ENCODE results near the gene PADI6.

The PADI6 gene

DNA sequence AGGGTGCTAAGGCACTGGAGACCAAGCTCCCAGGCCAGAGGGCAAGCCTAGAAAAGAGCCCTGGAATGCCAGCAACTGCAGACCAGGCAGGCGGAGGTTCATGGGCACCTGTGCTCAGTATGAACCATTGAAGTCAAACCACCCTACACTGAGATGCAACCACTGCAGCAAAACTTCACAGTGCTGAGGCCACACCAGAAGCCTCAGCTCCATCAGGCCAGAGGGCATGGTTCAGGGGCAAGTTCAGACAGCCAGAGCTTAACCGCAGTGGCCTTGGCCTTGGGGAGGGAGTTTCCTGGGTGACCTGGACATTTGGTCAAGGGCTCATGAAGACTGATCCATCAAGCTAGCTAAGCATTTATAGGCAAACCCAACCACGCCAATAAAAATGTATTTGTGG is 60.4 kb downstream of the PADI6 start:
- DNase-seq (ENCODE audit: insufficient read length, low spot score) (no peak), FAIRE-seq (no peak)

- DNase-seq (ENCODE audit: insufficient read length, low spot score) (no peak), FAIRE-seq (no peak)
Measured at GRCh38 chr1:17433261-17433660, 61.3 kb downstream of the PADI6 start.

DNA sequence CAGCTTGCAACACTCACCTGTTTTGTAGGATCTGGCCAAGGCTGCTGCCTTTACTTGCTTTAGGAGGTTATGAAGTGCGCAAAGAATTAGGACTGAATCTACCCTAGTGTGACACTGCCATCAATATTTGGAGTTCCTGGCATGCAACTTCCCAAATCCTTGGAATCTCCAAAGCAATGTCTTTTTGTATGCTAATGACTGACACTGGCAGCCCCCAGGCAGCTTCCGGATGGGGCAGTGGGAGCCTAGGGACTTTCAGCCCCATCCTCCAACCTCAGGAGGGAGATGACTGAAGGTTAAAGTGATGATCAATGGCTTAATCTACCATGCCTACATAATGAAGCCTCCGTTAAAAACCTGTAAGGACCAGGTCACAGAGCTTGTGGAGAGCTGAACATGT is 62.0 kb downstream of the PADI6 start:
- no peak for FAIRE-seq
- DNase-seq (ENCODE audit: insufficient read length, low spot score): no peak

DNA sequence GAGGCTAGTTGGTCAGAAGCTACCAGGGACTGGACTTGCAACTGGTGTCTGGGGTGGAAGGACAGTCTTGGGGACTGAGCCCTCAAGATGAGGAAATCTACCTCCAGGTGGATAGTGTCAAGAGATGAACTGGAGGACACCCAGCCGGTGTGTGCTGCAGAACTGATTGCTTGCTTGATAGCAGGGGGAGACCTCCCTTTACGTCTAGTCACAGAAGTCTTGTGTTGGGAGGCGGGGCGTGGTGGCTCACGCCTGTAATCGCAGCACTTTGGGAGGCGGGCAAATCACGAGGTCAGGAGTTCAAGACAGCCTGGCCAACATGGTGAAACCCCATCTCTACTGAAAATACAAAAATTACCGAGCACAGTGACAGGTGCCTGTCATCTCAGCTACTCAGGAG is 62.6 kb downstream of the PADI6 start:
- DNase-seq (ENCODE audit: insufficient read length, low spot score) (no peak), FAIRE-seq (no peak)

- FAIRE-seq (no peak), DNase-seq (ENCODE audit: insufficient read length, low spot score) (no peak)
Measured at GRCh38 chr1:17436380-17437174, 64.6 kb downstream of the PADI6 start.

DNA sequence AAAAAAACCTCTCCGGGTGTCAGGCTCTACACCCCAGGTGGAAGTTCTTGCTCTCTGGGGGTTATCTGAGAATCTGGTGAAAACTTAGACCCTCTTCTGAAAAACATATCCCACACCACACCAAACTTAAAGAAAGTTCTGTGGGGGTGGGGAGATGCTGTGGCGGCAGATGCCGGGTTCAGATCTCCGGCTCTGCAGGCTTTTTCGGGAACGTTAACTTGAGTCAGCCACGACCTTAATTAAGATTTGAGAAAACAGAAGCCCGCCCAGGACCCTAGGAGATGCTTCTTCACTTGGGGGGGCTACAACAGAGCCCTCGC is 65.2 kb downstream of the PADI6 start:
- DNase-seq (ENCODE audit: insufficient read length, low spot score): peak; percentile 28
- no peak for FAIRE-seq

- no peak for FAIRE-seq
- peak; percentile 88 for DNase-seq (ENCODE audit: insufficient read length, low spot score)
Measured at GRCh38 chr1:17437580-17438317, 65.8 kb downstream of the PADI6 start.

GRCh38 chr1:17438318-17439249 is 66.6 kb downstream of the PADI6 start:
- peak; percentile 40 for FAIRE-seq
- DNase-seq (ENCODE audit: insufficient read length, low spot score): peak; percentile 77

GRCh38 chr1:17439250-17440073 is 67.5 kb downstream of the PADI6 start, which contains the start of gene RCC2:
Gene RCC2, minus strand, starts transcription at chr1:17439677. Its CDS starts 1,163 bp downstream, at chr1:17438514.
- peak; percentile 89 for DNase-seq (ENCODE audit: insufficient read length, low spot score)
- FAIRE-seq: no peak

DNA sequence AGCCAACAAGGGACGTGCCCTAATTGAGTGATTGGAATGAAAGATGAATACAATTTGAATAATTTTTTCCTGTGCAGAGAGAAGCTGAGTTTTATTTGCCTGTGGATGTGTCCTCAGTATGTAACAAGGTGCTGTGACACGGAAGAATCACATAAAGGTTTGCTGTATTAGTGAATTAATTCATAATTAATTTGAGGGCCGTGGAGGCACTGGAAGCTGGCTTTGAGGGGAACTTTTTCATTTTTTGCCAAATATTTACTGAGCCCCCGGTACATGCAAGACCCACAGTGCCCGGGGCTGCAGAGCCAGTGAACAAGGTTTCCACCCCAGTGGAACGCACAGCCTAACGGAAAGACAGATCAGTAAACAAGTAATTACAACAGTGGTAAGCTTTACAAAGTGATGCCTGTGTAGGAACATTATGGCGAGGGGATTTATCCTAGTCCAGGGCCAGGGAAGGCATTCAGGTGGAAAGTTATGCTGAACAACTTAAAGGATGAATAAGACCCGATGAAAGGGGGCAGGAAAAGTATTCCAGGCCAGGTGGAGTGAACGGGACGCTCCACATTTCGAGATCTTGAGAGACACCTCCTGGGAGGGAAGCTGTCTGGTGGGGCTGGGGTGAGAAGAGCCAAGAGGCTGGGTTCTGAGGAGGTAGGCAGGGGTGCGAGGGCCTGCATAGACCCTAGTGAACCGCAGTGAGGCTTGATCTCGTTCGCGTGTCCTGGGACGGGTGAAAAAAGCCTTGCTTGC is 68.3 kb downstream of the PADI6 start:
- no peak for DNase-seq (ENCODE audit: insufficient read length, low spot score)
- peak; percentile 28 for FAIRE-seq

DNA sequence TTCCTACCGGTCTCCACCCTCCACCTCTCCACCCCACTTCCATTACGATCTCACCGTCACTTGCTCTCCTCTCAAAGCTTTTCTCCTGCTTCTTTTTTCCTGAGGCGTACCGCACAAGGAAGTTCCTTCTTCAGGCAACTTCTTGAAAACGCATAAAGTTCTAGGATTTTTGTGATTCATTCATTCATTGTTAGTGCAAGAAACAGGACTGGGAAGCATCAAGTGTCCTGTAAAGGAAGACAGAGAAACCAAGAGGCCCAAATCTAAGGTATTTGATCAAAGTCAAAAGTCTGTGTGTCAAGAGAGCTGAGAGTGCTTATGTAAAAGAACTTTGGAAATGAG is 68.8 kb downstream of the PADI6 start:
- DNase-seq (ENCODE audit: insufficient read length, low spot score): no peak
- no peak for FAIRE-seq

DNA sequence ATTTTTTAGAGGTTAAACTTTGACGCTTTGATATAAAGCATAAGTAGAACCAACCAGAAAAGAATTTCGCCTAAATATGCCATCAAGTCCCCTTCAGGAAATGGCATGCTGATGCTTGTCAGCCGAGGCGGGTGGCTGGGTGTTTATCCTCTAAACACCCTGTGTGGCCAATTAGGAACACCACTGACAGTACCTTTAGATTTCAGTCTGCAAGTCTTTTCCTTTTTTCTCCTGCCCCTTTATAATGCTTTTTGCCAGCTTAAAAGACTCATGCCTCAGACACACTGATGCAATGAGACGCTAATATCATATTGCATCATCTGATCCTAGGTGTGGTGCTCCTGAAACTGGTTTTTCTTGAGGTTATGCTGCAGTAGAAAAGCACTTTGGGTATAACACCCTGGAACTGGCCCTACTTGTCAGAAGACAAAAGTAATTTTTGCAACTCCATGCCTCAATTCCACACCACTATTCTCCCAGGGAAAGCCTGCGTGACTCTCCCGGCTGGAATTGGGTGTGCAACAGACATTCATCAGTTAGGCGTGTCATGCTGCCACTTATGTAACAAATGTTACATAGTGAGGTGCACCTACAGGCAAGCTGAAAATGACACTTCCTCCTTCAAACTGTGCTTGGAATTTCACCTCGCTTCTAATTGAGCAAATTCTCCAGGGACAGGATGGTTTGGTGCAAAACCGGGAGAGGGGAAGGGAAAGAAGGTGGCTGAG is 69.4 kb downstream of the PADI6 start:
- no peak for FAIRE-seq
- DNase-seq (ENCODE audit: insufficient read length, low spot score): no peak

GRCh38 chr1:17441993-17442357 is 70.0 kb downstream of the PADI6 start:
- FAIRE-seq (no peak), DNase-seq (ENCODE audit: insufficient read length, low spot score) (no peak)

DNA sequence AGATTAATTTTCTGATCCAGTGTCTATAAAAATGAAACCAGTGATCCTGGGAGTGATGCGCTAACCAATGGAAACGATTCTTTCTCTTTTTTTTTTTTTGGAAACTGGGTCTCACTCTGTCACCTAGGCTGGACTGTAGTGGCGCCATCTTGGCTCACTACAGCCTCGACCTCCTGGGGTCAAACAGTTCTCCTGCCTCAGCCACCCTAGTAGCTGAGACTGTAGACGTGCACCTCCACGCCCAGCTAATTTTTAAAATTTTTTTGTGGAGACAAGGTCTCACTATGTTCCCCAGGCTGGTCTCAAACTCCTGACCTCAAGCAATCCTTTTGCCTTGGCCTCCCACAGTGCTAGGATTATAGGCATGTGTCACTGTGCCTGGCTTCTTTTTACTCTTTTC is 70.8 kb downstream of the PADI6 start:
- FAIRE-seq (no peak), DNase-seq (ENCODE audit: insufficient read length, low spot score) (no peak)

- DNase-seq (ENCODE audit: insufficient read length, low spot score) (no peak), FAIRE-seq (no peak)
Measured at GRCh38 chr1:17447501-17447992, 75.6 kb downstream of the PADI6 start.

All from GM19239 (cell line).